GM12878 (cell line): ENCODE results near the gene CGA. TPM values are rescaled to one million over a fixed set of nuclear protein-coding genes. Genes with fewer than 3 reads are reported as not detected.

Experiments used
- ATAC-seq: fragments of 200-7000 bp; cut with Tn5 transposase; 3 replicates; pipeline ENCODE4 v1.9.1; 2020; ENCODE audit warnings: mild to moderate bottlenecking, moderate library complexity
- BruUV-seq: library from RNA; stranded (reverse); fragments of 400-500 nt; replicated peaks from 2 replicates; lab custom pipeline; 2021; lab: Mats Ljungman, UMichigan
- CTCF ChIA-PET: fragments of 300-600 bp; sonication (Branson Sonifier 250); formaldehyde crosslinking; extraction: SDS; loops from one replicate; lab custom pipeline; 2021; ENCODE audit warnings: inconsistent platforms; lab: Yijun Ruan, JAX
- POLR2A ChIA-PET: fragments of 350-600 bp; formaldehyde crosslinking; extraction: SDS; loops from one replicate; lab custom pipeline; 2021; ENCODE audit warnings: inconsistent platforms; lab: Charles Lee
- RAD21 ChIA-PET: fragments of 300-600 bp; sonication (Branson Sonifier 250); formaldehyde crosslinking; loops from one replicate; lab custom pipeline; 2023; ENCODE audit warnings: antibody characterized with exemption; ENCODE audit not compliant: unreplicated experiment; lab: Charles Lee
- SMC1A ChIA-PET: fragments of 300-600 bp; sonication (Branson Sonifier 250); formaldehyde crosslinking; loops from one replicate; lab custom pipeline; 2023; ENCODE audit not compliant: unreplicated experiment, uncharacterized antibody; lab: Charles Lee
- DNase-seq: peaks from one replicate; pipeline ENCODE4 v3.0.0-alpha.2; 2011; ENCODE audit warnings: low read depth, low spot score
- FAIRE-seq: peaks from 3 replicates; lab custom pipeline; 2011; peaks lifted over from hg19 to GRCh38; lab: Jason Lieb, UNC
- H2AFZ ChIP-seq: 2 replicates; pipeline ENCODE4 v1.6.0; 2011; ENCODE audit warnings: low read depth, low read length, control low read depth; ENCODE audit not compliant: control insufficient read depth
- H3K27ac ChIP-seq: 2 replicates; pipeline ENCODE4 v1.5.1; 2011; ENCODE audit warnings: control low read depth; ENCODE audit not compliant: control insufficient read depth, insufficient read depth
- H3K27me3 ChIP-seq, 2 experiments: replicated peaks in 1 of 2; 2 replicates each; pipeline versions ENCODE4 v1.6.0 to v1.6.1; 2011; ENCODE audit warnings: low read length in 1 of 2; ENCODE audit not compliant: control insufficient read depth in 2 of 2, insufficient read depth in 2 of 2
- H3K36me3 ChIP-seq, 2 experiments: 2 replicates each; pipeline ENCODE4 v1.5.1; 2011; ENCODE audit warnings: low read length in 1 of 2; ENCODE audit not compliant: control insufficient read depth in 2 of 2, insufficient read depth in 2 of 2
- H3K4me1 ChIP-seq: 2 replicates; pipeline ENCODE4 v1.6.1; 2011; ENCODE audit warnings: mild to moderate bottlenecking, low read length, moderate library complexity, mixed read lengths; ENCODE audit not compliant: control insufficient read depth, insufficient read depth
- H3K4me2 ChIP-seq: 2 replicates; pipeline ENCODE4 v1.6.0; 2011; ENCODE audit warnings: control low read depth; ENCODE audit not compliant: control insufficient read depth, insufficient read depth
- H3K4me3 ChIP-seq: fragments of 200-600 bp; sonication (generic); 2 replicates; pipeline ENCODE4 v1.5.1; 2016
- H3K79me2 ChIP-seq: 2 replicates; pipeline ENCODE4 v1.6.0; 2011; ENCODE audit warnings: low read length; ENCODE audit not compliant: control insufficient read depth, insufficient read depth
- H3K9ac ChIP-seq: 2 replicates; pipeline ENCODE4 v1.8.0; 2011; ENCODE audit warnings: low read length, control low read depth, mixed read lengths; ENCODE audit not compliant: control insufficient read depth, insufficient read depth
- H3K9me3 ChIP-seq: replicated peaks from 3 replicates; pipeline ENCODE4 v1.5.1; 2011; ENCODE audit warnings: mild to moderate bottlenecking, low read length; ENCODE audit not compliant: control insufficient read depth, insufficient read depth
- H4K20me1 ChIP-seq: 2 replicates; pipeline ENCODE4 v1.6.0; 2011; ENCODE audit not compliant: control insufficient read depth, insufficient read depth
- EP300 ChIP-seq, 2 experiments: fragments of 150-350 bp in 1 of 2; IDR thresholded peaks; 2 replicates each; pipeline ENCODE4 v1.6.1; 2011 to 2012; ENCODE audit warnings: low read depth in 2 of 2, low read length in 2 of 2, borderline replicate concordance in 1 of 2, improper control_type of control experiment in 1 of 2, inconsistent platforms in 1 of 2; ENCODE audit not compliant: control insufficient read depth in 1 of 2
- IKZF2 ChIP-seq, 2 experiments: fragments of 450-650 bp; IDR thresholded peaks; 2 replicates each; pipeline ENCODE4 v1.6.1; 2017; ENCODE audit warnings: mild to moderate bottlenecking in 2 of 2, moderate library complexity in 2 of 2
- MTA3 ChIP-seq: IDR thresholded peaks from 2 replicates; pipeline ENCODE4 v1.6.1; 2012; ENCODE audit warnings: low read length, inconsistent platforms, borderline replicate concordance
- NRF1 ChIP-seq: conservative IDR thresholded peaks from 2 replicates; pipeline ENCODE4 v1.6.1; 2011; ENCODE audit warnings: mild to moderate bottlenecking, low read depth, low read length, improper control_type of control experiment
- RAD51 ChIP-seq: fragments of 450-650 bp; IDR thresholded peaks from 2 replicates; pipeline ENCODE4 v1.6.1; 2016; ENCODE audit warnings: moderate library complexity, mild to moderate bottlenecking, inconsistent platforms
- SMC3 ChIP-seq: IDR thresholded peaks from 2 replicates; pipeline ENCODE4 v1.6.1; 2011; ENCODE audit warnings: low read length, improper control_type of control experiment, borderline replicate concordance
- SUPT20H ChIP-seq: IDR thresholded peaks from 2 replicates; pipeline ENCODE4 v1.6.1; 2011; ENCODE audit warnings: low read depth, mild to moderate bottlenecking, low read length, moderate library complexity, borderline replicate concordance; ENCODE audit not compliant: control insufficient read depth
- SUZ12 ChIP-seq: fragments of 200-600 bp; sonication (generic); IDR thresholded peaks from one replicate; pipeline ENCODE4 v1.6.1; 2018; ENCODE audit warnings: antibody characterized with exemption, mild to moderate bottlenecking; ENCODE audit not compliant: unreplicated experiment
- USF1 ChIP-seq: IDR thresholded peaks from 2 replicates; pipeline ENCODE4 v1.6.1; 2011; ENCODE audit warnings: borderline replicate concordance, low read depth, mild to moderate bottlenecking, moderate library complexity, mixed read lengths, low read length; ENCODE audit not compliant: insufficient read depth; ENCODE audit errors: extremely low read length
- YY1 ChIP-seq: IDR thresholded peaks from 2 replicates; pipeline ENCODE4 v1.6.1; 2011; ENCODE audit warnings: low read depth, mild to moderate bottlenecking, low read length
- ZBED1 ChIP-seq: IDR thresholded peaks from 2 replicates; pipeline ENCODE4 v1.6.1; 2016; ENCODE audit warnings: borderline replicate concordance
- ZNF24 ChIP-seq: fragments of 450-650 bp; IDR thresholded peaks from 2 replicates; pipeline ENCODE4 v1.6.1; 2017; ENCODE audit warnings: antibody characterized with exemption, mild to moderate bottlenecking
- WGBS: methylation state at CpG from one replicate; pipeline ENCODE4 v1.1.6; 2016; ENCODE audit warnings: low lambda C conversion rate; ENCODE audit not compliant: insufficient replicate concordance, insufficient coverage; ENCODE audit errors: missing lambda C conversion rate; 5-methylcytosine and 5-hydroxymethylcytosine counted together
- in situ Hi-C: fragments of 300-500 bp; cut with MboI; formaldehyde crosslinking; loops from 9 replicates; pipeline ENCODE4 v1.14.3; 2018; ENCODE audit warnings: mixed read lengths
- intact Hi-C: fragments of 100-400 bp; cut with micrococcal nuclease; formaldehyde crosslinking; loops from one replicate; pipeline ENCODE4 v1.14.2; 2022; ENCODE audit not compliant: unreplicated experiment
- polyA plus RNA-seq, 11 experiments: library from polyadenylated mRNA; depleted of rRNA in 4 of 11; unstranded in 6 of 11; stranded (reverse) in 5 of 11; fragments of >200 nt; fragmentation: Nextera tagmentation in 4 of 11; fragmentation: Illumina TruSeq in 1 of 11; extraction: Ambion mirVana in 4 of 11; extraction: Trizol in 1 of 11; gene quantifications; 1 replicate in 1 of 11; 2 replicates in 10 of 11; pipeline versions ENCODE4 v1.2.1 to v1.2.3, GENCODE V29; 2011 to 2016; ENCODE audit warnings: inconsistent platforms in 2 of 11, missing spikeins in 2 of 11, low read depth in 1 of 11
- total RNA-seq, 4 experiments: library from RNA; depleted of rRNA in 3 of 4; stranded (reverse); fragments of >200 nt in 3 of 4; fragmentation: Illumina TruSeq in 1 of 4; extraction: Trizol in 1 of 4; gene quantifications; 2 replicates each; pipeline versions ENCODE4 v1.2.1 to v1.2.3, GENCODE V29; 2013 to 2021
- TF ChIP-seq, protein P1 (sequence below): fragments of 450-650 bp; IDR thresholded peaks from 2 replicates; pipeline ENCODE4 v1.6.1; 2016; ENCODE audit warnings: mild to moderate bottlenecking
- TF ChIP-seq, protein P2 (sequence below): IDR thresholded peaks from 2 replicates; pipeline ENCODE4 v1.6.1; 2011; ENCODE audit warnings: low read depth, mild to moderate bottlenecking, low read length, moderate library complexity, borderline replicate concordance; ENCODE audit errors: extremely low read depth
- TF ChIP-seq, protein P3 (sequence below): fragments of 150-350 bp; IDR thresholded peaks from 2 replicates; pipeline ENCODE4 v1.6.1; 2016; ENCODE audit warnings: low read depth, low read length

Gene CGA
- total and polyA plus RNA-seq, 10 of the 15 experiments (the other 5 are each of a cell fraction or from before 2014, with no cell fraction given), result 0.10 to 0.27 (median 0.12) TPM; not detected in 6

DNA sequence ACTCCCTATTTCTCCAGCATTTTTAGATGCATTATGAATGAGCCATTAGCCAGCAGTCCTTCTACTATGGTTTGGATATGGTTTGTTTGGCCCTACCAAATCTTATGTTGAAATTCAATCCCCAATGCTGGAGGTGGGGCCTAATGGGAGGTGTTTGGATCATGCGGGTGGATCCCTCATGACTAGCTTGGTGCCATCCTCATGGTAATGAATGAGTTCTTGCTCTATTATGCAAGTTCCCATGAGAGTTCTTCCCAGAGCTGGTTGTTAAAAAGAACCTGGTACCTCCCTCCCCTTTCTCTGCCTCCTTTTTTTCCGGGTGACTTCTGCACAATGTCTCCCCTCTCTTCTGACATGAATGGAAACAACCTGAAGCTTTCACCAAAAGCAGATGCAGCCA lies 6.2 kb upstream of the CGA start (continued):
- TF ChIP-seq, protein P1, sequence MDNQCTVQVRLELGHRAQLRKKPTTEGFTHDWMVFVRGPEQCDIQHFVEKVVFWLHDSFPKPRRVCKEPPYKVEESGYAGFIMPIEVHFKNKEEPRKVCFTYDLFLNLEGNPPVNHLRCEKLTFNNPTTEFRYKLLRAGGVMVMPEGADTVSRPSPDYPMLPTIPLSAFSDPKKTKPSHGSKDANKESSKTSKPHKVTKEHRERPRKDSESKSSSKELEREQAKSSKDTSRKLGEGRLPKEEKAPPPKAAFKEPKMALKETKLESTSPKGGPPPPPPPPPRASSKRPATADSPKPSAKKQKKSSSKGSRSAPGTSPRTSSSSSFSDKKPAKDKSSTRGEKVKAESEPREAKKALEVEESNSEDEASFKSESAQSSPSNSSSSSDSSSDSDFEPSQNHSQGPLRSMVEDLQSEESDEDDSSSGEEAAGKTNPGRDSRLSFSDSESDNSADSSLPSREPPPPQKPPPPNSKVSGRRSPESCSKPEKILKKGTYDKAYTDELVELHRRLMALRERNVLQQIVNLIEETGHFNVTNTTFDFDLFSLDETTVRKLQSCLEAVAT, result no peak
- TF ChIP-seq, protein P2, sequence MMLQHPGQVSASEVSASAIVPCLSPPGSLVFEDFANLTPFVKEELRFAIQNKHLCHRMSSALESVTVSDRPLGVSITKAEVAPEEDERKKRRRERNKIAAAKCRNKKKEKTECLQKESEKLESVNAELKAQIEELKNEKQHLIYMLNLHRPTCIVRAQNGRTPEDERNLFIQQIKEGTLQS, result no peak
- TF ChIP-seq IKZF2 (IDR thresholded peaks at IDR 0.05) (no peak), YY1 (no peak)

- Histone ChIP-seq H3K27me3 (no peaks in the 10 kb centered on the region), H3K9ac (no peak overlapping the region), H3K27ac (no peak overlapping the region), H2AFZ (no peak overlapping the region), H3K4me2 (no peak overlapping the region), H3K4me3 (no peak overlapping the region), H3K9me3 (no peaks in the 10 kb centered on the region), H3K36me3 (no peaks in the 10 kb centered on the region), H3K4me1 (no peaks in the 10 kb centered on the region), H3K79me2 (no peaks in the 10 kb centered on the region), H4K20me1 (no peaks in the 10 kb centered on the region)
- RAD21 ChIA-PET, result interaction anchor here (0.6 to 1.3 kb wide), 2 partner anchors 20 to 21 kb away, joined by 3 read pairs; no protein-coding TSS in a partner anchor
- intact Hi-C loops, result no loop called here
- POLR2A ChIA-PET, result no interaction called here
- BruUV-seq, result no TSS peak
- FAIRE-seq (no peak), DNase-seq (no peak), ATAC-seq (no peak)
- in situ Hi-C loops, result no loop called here
- SMC1A ChIA-PET, result interaction anchor here (1.4 kb wide), 1 partner anchor 33 kb away, joined by 3 read pairs; no protein-coding TSS in a partner anchor
- 70% methylated on average over 3 of the region's 3 CpGs for WGBS
- CTCF ChIA-PET, result interaction anchor here (0.8 to 2.5 kb wide), 2 partner anchors 21 to 33 kb away, joined by 3 to 11 read pairs; no protein-coding TSS in a partner anchor
- TF ChIP-seq SMC3 (no peak), SUPT20H (no peak), NRF1 (no peak), RAD51 (no peak), USF1 (no peak), EP300 (IDR thresholded peaks at IDR 0.05; ENCODE audit: borderline replicate concordance in 1 of 2, control insufficient read depth in 1 of 2, low read depth in 2 of 2, low read length in 2 of 2) (no peak), ZNF24 (no peak), SUZ12 (no peak), ZBED1 (no peak), MTA3 (no peak)
- TF ChIP-seq, protein P3, sequence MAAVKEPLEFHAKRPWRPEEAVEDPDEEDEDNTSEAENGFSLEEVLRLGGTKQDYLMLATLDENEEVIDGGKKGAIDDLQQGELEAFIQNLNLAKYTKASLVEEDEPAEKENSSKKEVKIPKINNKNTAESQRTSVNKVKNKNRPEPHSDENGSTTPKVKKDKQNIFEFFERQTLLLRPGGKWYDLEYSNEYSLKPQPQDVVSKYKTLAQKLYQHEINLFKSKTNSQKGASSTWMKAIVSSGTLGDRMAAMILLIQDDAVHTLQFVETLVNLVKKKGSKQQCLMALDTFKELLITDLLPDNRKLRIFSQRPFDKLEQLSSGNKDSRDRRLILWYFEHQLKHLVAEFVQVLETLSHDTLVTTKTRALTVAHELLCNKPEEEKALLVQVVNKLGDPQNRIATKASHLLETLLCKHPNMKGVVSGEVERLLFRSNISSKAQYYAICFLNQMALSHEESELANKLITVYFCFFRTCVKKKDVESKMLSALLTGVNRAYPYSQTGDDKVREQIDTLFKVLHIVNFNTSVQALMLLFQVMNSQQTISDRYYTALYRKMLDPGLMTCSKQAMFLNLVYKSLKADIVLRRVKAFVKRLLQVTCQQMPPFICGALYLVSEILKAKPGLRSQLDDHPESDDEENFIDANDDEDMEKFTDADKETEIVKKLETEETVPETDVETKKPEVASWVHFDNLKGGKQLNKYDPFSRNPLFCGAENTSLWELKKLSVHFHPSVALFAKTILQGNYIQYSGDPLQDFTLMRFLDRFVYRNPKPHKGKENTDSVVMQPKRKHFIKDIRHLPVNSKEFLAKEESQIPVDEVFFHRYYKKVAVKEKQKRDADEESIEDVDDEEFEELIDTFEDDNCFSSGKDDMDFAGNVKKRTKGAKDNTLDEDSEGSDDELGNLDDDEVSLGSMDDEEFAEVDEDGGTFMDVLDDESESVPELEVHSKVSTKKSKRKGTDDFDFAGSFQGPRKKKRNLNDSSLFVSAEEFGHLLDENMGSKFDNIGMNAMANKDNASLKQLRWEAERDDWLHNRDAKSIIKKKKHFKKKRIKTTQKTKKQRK, result no peak
Measured at GRCh38 chr6:87100216-87100615, 5.3 kb upstream of the CGA start.
